Right renal cortex interstitium (tissue), 3 donors: Measurements from ENCODE around the gene SNRNP27. TPM values are rescaled to one million over a fixed set of nuclear protein-coding genes. Genes with fewer than 3 reads are reported as not detected.
A peak's percentile ranks its signal among the peaks of the same experiment; 100 is the strongest.
"Not testable (repeated sequence)": the region's sequence is repeated elsewhere in the genome, so short reads cannot be mapped to it uniquely, and the experiment has no call there.

Experiments used
- DNase-seq, 3 donors: peaks; one replicate each; pipeline ENCODE4 v3.0.0-alpha.2; 2013; ENCODE audit warnings: low read depth in 3 of 3, low spot score in 2 of 3
- polyA plus RNA-seq, 3 donors: library from polyadenylated mRNA; unstranded; fragments of 120-200 nt; gene quantifications; one replicate each; pipeline ENCODE4 v1.2.1, GENCODE V29; 2013; ENCODE audit not compliant: insufficient read length in 3 of 3

The SNRNP27 gene, protein sequence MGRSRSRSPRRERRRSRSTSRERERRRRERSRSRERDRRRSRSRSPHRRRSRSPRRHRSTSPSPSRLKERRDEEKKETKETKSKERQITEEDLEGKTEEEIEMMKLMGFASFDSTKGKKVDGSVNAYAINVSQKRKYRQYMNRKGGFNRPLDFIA
- polyA plus RNA-seq = 10 to 100 TPM; 74.1 to 84.4 (median 77.2) TPM

DNA sequence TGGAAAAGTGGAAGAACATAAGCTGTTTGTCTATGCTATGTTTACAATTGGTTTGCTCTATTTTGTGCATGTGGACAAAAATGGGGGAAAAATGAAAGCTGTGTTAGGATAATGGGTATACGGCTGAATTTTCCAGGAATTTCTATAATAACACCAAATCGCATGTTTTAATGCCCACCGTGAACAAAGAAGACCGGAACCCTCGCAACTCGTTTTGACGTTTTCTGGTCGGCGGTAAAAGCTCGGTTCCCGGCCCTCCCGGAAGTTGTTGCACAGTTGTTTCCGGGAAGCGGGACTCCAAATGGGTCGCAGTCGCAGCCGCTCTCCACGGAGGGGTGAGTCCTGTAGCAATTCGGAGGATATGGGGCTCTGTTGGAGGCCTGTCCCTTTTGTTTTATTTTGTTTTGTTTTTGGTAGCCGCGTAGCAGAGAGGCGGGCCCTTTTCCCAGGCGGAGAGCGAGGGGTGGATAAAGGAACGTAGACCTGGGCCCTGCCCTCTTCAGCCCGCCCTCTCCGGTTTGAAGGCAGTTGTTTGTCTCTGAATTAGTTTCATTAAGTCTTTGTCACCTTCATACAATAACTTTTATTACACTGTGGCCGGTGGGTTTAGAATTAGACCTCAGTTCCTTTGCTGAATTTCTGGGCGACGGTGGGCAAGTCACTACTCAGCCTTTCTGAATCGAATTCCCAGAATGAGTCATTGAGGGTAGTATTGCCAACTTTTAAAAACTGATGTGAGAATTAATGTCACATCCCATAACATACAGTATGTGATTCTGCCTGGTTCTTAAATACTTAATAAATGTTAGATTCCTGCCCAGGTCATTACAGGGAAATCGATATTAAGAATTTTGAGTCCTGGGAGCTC lies at the start of gene SNRNP27:
TSS of gene SNRNP27 (plus strand) at position 273 of the 868 bp plus-strand sequence. CDS start at position 302, 29 bp downstream.
- peak; percentile 68 to 77 (median 74) for DNase-seq

GRCh38 chr2:69843993-69844392 lies 49.8 kb upstream of the SNRNP27 start:
- no peak for DNase-seq

DNA sequence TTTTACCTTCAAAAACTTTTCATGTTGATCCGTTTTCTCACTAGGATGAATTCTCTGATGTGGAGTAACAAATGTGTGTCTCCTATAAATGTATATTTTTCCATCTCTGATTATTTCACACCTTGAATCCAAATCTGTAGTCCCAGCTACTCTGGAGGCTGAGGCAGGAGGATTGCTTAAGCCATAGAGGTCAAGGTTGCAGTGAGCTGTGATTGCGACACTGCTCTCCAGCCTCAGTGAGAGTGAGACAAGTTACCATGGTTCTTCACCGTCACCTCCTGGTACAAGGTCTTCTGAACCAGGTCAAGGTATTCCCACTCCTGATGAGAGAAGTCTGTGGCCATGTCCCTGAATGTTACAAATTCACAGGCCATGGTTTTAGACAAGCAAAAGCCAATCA lies 49.2 kb upstream of the SNRNP27 start:
- no peak for DNase-seq

- no peak for DNase-seq
These were observed 47.3 kb upstream of the SNRNP27 start for GRCh38 chr2:69846182-69847067.

GRCh38 chr2:69847068-69847828 lies 46.5 kb upstream of the SNRNP27 start:
- no peak for DNase-seq

DNA sequence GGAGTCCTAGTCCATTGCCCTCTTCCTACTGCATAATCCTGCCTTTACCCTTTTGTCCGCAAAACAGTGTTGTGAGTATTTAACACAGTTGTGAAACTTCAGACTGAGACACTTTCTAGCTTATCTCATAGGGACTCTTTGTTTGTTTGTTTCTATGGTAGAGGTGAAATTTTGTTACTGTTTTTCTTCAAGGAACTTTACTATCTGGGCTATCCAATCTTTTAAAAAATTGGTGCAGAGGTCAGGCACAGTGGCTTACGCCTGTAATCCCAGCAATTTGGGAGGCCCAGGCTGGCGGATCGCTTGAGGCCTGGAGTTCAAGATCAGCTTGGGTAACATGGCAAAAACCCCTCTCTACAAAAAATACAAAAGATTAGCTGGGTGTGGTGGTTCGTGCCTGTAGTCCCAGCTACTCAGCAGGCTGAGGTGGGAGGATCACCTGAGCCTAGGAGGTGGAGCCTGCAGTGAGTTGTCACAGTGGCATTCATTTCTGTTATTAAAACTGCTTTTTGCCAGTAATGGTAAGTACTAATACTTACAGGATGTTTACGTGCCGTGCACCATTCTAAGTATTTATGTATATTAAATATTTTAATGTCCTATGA lies 45.5 kb upstream of the SNRNP27 start:
- DNase-seq = no peak

DNA sequence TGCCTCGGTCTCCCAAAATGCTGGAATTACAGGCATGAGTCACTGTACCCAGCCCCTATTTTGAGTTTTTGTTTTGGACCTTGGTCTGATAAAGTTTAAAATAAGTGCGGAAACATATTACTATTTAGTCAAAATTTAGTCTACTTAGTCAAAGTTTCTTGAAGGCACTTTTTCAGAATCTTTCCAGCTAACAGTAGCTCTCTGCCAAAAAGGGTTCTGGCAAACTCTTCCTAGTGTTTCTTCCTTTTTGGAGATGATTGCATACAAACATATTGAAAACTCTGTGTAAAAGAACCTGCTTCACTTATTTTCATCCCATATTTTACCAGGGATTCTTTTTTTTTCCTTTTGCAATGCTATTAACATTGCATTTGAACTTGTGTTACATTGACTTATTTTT lies 35.5 kb upstream of the SNRNP27 start:
- DNase-seq = no peak

DNA sequence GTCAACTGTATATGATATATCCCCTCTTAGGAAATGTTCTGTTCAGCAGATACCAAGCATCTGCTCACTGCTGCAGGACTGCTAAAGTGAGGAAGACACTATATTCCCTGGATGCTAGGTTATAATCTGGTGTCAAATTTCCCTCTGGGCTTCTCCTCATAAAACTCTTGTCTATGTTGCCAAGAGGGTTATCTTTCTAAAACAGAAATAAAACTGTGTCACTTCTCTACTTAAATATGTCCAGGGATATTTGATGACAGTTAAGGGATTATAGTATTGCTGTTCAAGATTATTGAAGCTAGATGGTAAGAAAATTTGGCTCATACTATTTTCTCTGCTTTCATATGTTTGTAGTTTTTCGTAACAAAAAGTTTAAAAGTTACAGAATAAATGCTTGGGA lies 30.5 kb upstream of the SNRNP27 start:
- DNase-seq = no peak

DNA sequence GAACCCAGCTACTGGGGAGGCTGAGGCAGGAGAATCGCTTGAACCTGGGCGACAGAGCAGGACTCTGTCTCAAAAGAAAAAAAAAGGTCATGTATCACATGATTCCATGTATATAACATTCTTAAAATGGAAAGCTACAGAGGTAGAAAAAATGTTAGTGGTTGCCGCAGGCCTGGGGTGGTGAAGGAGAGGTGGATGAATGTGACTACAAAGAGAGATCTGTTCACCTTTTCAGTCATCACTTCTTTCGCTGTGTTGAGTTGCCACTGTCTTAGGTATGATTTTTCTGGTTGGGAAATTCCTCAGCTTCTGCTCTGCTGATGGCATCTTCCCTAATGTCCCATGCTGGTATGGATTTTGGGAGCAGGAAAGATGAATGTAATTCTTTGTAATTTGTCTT lies 5.3 kb upstream of the SNRNP27 start:
- no peak for DNase-seq

DNA sequence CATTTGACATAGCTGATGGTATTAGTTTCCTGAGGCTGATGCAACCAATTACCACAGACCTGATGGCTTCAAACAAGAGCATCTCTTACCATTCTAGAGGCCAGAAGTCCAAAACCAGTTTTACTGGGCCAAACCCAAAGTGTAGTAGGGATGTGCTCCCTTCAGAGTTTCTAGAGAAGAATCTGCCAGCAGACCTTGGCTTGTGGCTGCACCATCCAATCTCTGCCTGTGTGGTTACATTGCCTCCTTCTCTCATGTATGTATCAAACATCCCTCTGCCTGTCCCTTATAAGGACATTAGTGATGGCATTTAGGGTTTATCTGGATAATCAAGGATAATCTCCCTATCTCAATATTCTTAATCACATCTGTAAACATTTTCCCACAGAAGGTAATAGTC lies 4.5 kb upstream of the SNRNP27 start:
- no peak for DNase-seq

DNA sequence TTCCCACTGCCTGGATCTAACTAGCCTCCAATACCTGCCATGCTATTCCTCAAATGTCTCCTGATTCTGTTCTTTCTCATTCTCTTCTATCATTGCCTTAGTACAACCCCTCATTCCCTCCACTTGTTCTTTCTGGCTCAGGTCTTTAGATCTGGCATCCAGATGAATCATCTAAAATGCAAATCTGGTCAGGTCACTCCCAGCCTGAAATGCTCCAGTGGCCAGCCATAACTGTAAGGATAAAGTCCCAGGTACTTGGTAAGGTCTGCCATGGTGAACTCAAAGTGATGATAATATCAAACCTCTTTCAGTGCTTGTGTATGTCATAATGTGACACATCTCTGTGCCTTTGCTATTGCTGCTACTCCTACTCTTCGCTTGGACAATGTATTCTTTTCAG lies 2.9 kb upstream of the SNRNP27 start:
- no peak for DNase-seq

GRCh38 chr2:69892838-69893424 lies 825 bp upstream of the SNRNP27 start:
- DNase-seq = not testable (repeated sequence)

DNA sequence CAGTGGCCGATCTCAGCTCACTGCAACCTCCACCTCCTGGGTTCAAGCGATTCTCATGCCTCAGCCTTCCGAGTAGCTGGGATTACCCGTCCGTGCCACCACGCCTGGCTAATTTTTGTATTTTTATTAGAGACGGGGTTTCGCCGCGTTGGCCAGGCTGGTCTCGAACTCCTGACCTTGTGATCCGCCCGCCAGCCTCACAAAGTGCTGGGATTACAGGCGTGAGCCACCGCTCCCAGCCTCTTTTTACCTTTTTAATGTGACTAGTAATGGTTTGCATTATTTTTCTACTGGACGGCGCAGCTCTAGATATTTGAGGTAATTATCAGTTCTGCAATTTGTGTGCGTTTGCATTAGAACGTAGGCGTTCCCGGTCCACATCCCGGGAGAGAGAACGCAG lies 981 bp downstream of the SNRNP27 start:
- DNase-seq = not testable (repeated sequence)

GRCh38 chr2:69902213-69902922 lies 8.6 kb downstream of the SNRNP27 start:
- no peak for DNase-seq

DNA sequence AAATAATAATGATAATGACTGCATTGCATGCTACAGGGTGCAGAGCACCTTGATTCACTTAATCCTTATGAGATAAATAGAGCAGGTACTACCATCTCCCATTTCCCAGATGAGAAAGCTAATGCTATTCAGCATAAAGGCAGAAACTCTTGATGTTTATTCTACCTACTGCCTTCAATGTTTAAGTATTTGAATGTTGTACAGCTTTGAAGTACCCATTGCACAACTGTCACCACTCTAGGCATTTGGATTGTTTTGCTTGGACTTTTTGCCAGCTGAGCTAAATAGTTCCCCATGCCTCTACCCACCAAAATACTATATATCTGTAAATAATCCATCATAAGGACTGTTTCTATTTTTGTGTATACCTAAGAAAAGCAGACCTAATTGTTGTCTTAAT lies 13.5 kb downstream of the SNRNP27 start:
- no peak for DNase-seq

- DNase-seq = peak in 2 of 3 donors; percentile 27 to 35
These were observed 18.3 kb downstream of the SNRNP27 start for GRCh38 chr2:69911985-69912563.

- peak; percentile 98 to 99 (median 99) for DNase-seq
These were observed 20.6 kb downstream of the SNRNP27 start for GRCh38 chr2:69914164-69914949.
